ENCODE results near the gene ZIC4.

The ZIC4 gene

DNA sequence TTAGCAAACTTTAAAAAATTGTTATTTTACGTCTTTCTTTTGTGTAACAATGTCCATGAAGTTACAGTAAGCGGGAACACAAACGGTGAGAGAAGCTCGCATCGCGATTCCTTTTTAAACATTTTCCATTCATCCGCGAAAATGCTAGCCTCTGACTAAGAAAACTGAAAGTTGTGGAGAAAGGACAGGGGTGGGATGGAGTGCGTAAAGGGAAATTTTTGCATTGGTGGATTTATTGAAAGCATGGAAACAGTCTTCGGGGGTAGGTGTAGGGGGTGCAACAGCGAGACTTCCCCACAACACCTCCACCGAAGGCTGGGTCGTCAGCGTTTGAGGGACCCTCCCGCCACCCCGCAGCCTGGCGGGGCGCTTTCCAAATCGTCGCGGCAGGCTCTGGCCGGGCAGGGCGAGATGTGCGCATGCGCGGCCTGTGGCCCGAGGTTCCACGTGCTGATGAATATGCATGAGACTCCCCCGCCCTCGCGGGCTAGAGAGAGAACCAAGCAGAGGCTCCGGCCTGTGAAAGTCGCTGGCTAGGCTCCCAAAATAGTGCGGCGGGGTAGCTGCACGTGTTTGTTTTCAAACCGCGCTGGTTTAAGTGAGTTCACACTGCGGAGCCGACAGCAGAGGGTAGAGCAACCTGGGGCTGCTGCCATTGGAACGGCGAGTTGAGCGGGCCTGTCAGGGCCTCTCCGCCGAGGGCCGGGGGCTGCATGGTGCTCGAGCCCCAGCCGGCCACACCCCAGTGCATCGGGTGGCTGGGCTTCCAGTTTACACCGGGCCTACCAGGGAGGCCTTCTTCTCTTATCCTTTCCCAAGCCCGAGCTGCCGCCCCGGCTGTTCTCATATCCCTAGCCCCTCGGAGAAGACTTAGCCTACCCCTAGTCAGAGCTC lies 12.7 kb upstream of the ZIC4 start:
- TF ChIP-seq ESRRG (CRISPR knock-in tag; IDR thresholded peaks at IDR 0.05) (no peak), TOX (CRISPR knock-in tag; IDR thresholded peaks at IDR 0.05; ENCODE audit: borderline replicate concordance) (no peak), CSDC2 (CRISPR knock-in tag; IDR thresholded peaks at IDR 0.05) (no peak), OSR1 (CRISPR knock-in tag; IDR thresholded peaks at IDR 0.05) (no peak), ZNF8 (CRISPR knock-in tag; IDR thresholded peaks at IDR 0.05) (no peak), SNAI2 (CRISPR knock-in tag; IDR thresholded peaks at IDR 0.05) (no peak), ZFP30 (CRISPR knock-in tag; IDR thresholded peaks at IDR 0.05) (no peak), ARNTL (CRISPR knock-in tag; IDR thresholded peaks at IDR 0.05; ENCODE audit: borderline replicate concordance, low read depth) (no peak), ZC3H10 (CRISPR knock-in tag; IDR thresholded peaks at IDR 0.05) (no peak), BACH2 (CRISPR knock-in tag; IDR thresholded peaks at IDR 0.05; ENCODE audit: borderline replicate concordance) (no peak)
- TF ChIP-seq, protein P1, sequence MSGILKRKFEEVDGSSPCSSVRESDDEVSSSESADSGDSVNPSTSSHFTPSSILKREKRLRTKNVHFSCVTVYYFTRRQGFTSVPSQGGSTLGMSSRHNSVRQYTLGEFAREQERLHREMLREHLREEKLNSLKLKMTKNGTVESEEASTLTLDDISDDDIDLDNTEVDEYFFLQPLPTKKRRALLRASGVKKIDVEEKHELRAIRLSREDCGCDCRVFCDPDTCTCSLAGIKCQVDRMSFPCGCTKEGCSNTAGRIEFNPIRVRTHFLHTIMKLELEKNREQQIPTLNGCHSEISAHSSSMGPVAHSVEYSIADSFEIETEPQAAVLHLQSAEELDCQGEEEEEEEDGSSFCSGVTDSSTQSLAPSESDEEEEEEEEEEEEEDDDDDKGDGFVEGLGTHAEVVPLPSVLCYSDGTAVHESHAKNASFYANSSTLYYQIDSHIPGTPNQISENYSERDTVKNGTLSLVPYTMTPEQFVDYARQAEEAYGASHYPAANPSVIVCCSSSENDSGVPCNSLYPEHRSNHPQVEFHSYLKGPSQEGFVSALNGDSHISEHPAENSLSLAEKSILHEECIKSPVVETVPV (CRISPR knock-in tag; IDR thresholded peaks at IDR 0.05), result no peak
- peak; percentile 17; the same call in 2 of the 3 replicates for ATAC-seq

DNA sequence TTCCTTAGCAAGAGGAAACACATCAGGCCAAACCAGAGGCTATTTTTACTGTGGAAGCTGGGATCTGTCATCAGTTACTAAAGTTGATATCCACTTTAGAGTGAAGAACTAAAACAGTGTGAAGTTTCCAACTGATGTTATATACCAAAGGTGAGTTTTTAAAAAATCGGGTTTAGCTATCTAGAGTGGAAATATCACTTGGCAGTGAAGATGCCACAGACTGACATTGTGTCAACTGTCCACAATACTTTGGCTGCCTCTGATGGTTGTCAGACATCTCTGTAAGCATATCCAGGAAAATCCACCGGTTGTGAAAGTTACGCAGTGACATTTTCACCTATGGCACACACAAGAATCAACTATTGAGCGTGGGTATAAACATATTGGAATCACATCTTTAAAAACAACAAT lies 12.0 kb upstream of the ZIC4 start:
- TF ChIP-seq, protein P2, sequence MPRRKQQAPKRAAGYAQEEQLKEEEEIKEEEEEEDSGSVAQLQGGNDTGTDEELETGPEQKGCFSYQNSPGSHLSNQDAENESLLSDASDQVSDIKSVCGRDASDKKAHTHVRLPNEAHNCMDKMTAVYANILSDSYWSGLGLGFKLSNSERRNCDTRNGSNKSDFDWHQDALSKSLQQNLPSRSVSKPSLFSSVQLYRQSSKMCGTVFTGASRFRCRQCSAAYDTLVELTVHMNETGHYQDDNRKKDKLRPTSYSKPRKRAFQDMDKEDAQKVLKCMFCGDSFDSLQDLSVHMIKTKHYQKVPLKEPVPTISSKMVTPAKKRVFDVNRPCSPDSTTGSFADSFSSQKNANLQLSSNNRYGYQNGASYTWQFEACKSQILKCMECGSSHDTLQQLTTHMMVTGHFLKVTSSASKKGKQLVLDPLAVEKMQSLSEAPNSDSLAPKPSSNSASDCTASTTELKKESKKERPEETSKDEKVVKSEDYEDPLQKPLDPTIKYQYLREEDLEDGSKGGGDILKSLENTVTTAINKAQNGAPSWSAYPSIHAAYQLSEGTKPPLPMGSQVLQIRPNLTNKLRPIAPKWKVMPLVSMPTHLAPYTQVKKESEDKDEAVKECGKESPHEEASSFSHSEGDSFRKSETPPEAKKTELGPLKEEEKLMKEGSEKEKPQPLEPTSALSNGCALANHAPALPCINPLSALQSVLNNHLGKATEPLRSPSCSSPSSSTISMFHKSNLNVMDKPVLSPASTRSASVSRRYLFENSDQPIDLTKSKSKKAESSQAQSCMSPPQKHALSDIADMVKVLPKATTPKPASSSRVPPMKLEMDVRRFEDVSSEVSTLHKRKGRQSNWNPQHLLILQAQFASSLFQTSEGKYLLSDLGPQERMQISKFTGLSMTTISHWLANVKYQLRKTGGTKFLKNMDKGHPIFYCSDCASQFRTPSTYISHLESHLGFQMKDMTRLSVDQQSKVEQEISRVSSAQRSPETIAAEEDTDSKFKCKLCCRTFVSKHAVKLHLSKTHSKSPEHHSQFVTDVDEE (CRISPR knock-in tag; IDR thresholded peaks at IDR 0.05), result no peak
- TF ChIP-seq TCF4 (CRISPR knock-in tag; IDR thresholded peaks at IDR 0.05; ENCODE audit: borderline replicate concordance), result no peak
- no peak for TF ChIP-seq TOX (CRISPR knock-in tag; IDR thresholded peaks at IDR 0.05; ENCODE audit: borderline replicate concordance)
- TF ChIP-seq, protein P3, sequence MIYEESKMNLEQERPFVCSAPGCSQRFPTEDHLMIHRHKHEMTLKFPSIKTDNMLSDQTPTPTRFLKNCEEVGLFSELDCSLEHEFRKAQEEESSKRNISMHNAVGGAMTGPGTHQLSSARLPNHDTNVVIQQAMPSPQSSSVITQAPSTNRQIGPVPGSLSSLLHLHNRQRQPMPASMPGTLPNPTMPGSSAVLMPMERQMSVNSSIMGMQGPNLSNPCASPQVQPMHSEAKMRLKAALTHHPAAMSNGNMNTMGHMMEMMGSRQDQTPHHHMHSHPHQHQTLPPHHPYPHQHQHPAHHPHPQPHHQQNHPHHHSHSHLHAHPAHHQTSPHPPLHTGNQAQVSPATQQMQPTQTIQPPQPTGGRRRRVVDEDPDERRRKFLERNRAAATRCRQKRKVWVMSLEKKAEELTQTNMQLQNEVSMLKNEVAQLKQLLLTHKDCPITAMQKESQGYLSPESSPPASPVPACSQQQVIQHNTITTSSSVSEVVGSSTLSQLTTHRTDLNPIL (CRISPR knock-in tag; IDR thresholded peaks at IDR 0.05; ENCODE audit: low read depth), result no peak
- TF ChIP-seq, protein P4, sequence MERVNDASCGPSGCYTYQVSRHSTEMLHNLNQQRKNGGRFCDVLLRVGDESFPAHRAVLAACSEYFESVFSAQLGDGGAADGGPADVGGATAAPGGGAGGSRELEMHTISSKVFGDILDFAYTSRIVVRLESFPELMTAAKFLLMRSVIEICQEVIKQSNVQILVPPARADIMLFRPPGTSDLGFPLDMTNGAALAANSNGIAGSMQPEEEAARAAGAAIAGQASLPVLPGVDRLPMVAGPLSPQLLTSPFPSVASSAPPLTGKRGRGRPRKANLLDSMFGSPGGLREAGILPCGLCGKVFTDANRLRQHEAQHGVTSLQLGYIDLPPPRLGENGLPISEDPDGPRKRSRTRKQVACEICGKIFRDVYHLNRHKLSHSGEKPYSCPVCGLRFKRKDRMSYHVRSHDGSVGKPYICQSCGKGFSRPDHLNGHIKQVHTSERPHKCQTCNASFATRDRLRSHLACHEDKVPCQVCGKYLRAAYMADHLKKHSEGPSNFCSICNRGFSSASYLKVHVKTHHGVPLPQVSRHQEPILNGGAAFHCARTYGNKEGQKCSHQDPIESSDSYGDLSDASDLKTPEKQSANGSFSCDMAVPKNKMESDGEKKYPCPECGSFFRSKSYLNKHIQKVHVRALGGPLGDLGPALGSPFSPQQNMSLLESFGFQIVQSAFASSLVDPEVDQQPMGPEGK (CRISPR knock-in tag; IDR thresholded peaks at IDR 0.05; ENCODE audit: borderline replicate concordance), result no peak
- TF ChIP-seq BACH2 (CRISPR knock-in tag; IDR thresholded peaks at IDR 0.05; ENCODE audit: borderline replicate concordance), result no peak
- TF ChIP-seq ZNF565 (CRISPR knock-in tag; conservative IDR thresholded peaks at IDR 0.05; ENCODE audit: low read depth), result no peak
- no peak for TF ChIP-seq RARB (CRISPR knock-in tag; IDR thresholded peaks at IDR 0.05)
- TF ChIP-seq, protein P5, sequence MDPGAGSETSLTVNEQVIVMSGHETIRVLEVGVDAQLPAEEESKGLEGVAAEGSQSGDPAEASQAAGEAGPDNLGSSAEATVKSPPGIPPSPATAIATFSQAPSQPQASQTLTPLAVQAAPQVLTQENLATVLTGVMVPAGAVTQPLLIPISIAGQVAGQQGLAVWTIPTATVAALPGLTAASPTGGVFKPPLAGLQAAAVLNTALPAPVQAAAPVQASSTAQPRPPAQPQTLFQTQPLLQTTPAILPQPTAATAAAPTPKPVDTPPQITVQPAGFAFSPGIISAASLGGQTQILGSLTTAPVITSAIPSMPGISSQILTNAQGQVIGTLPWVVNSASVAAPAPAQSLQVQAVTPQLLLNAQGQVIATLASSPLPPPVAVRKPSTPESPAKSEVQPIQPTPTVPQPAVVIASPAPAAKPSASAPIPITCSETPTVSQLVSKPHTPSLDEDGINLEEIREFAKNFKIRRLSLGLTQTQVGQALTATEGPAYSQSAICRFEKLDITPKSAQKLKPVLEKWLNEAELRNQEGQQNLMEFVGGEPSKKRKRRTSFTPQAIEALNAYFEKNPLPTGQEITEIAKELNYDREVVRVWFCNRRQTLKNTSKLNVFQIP (CRISPR knock-in tag; IDR thresholded peaks at IDR 0.05; ENCODE audit: borderline replicate concordance, low read depth), result no peak
- no peak for ATAC-seq

DNA sequence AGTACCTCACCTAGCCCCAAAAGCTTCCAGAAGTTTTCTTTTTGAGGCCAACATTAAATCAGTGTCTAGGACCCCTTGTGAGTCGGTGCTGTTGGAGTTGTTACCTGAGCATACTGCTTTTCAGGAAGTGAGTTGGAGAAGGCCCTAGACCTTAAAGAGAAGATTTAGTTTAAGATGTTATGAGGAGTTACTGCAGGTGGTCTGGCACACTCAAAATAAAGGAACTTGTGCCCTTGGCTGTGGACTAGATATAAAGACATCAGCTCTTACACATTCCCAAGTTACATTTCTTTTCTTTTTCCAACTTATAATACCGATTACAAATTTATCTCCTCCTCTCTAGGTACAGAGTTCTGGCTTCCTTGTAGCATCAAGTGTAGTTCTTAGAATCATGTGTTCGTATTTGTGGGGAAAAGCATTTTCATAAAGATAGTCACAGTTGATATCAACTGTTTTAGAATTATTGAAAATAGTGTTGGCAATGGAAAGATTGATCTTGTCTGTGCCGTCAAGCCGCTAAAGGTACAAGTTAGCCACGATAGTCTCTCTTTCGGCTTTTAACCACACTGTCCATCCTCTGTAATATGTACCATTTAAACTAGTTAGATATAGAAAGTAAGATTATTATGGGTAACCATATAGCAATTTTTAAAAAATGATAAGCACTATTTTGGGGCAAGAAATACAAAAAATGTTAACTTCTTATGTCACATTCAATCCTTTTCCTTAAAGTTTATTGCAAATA lies 11.4 kb upstream of the ZIC4 start:
- ATAC-seq, result no peak
- no peak for TF ChIP-seq BACH2 (CRISPR knock-in tag; IDR thresholded peaks at IDR 0.05; ENCODE audit: borderline replicate concordance)
- TF ChIP-seq TCF4 (CRISPR knock-in tag; IDR thresholded peaks at IDR 0.05; ENCODE audit: borderline replicate concordance), result no peak
- no peak for TF ChIP-seq PPARA (CRISPR knock-in tag; IDR thresholded peaks at IDR 0.05; ENCODE audit: borderline replicate concordance)
- TF ChIP-seq, protein P5 (CRISPR knock-in tag; IDR thresholded peaks at IDR 0.05; ENCODE audit: borderline replicate concordance, low read depth), result no peak
- TF ChIP-seq, protein P4 (CRISPR knock-in tag; IDR thresholded peaks at IDR 0.05; ENCODE audit: borderline replicate concordance), result no peak
- TF ChIP-seq ZNF70 (CRISPR knock-in tag; IDR thresholded peaks at IDR 0.05), result no peak
- no peak for TF ChIP-seq TOX (CRISPR knock-in tag; IDR thresholded peaks at IDR 0.05; ENCODE audit: borderline replicate concordance)
- TF ChIP-seq RARB (CRISPR knock-in tag; IDR thresholded peaks at IDR 0.05), result no peak
- no peak for TF ChIP-seq GLIS3 (CRISPR knock-in tag; IDR thresholded peaks at IDR 0.05)
- TF ChIP-seq ZNF8 (CRISPR knock-in tag; IDR thresholded peaks at IDR 0.05), result no peak
- TF ChIP-seq ZFP30 (CRISPR knock-in tag; IDR thresholded peaks at IDR 0.05), result no peak
- no peak for TF ChIP-seq ESRRG (CRISPR knock-in tag; IDR thresholded peaks at IDR 0.05)
- no peak for TF ChIP-seq SNAI2 (CRISPR knock-in tag; IDR thresholded peaks at IDR 0.05)
- TF ChIP-seq ZC3H10 (CRISPR knock-in tag; IDR thresholded peaks at IDR 0.05), result no peak
- TF ChIP-seq ZFP3 (CRISPR knock-in tag; IDR thresholded peaks at IDR 0.05), result no peak
